OCI-LY1 (cell line): ENCODE measurements around the gene NRP2.

ENCODE experiments used
- CTCF ChIP-seq: fragments of 200-600 bp; sonication (generic), shearing (Covaris generic); IDR thresholded peaks from 2 replicates; pipeline ENCODE4 v1.5.1; 2017; ENCODE audit warnings: mild to moderate bottlenecking, antibody characterized with exemption, low read length, moderate library complexity, mixed read lengths
- EZH2 ChIP-seq: fragments of 200-600 bp; sonication (generic), shearing (Covaris generic); IDR thresholded peaks from 2 replicates; pipeline ENCODE4 v1.8.0; 2017; ENCODE audit warnings: borderline replicate concordance, mixed run types, mild to moderate bottlenecking, antibody characterized with exemption, low read length, moderate library complexity, mixed read lengths

GRCh38 chr2:205643391-205643885 is 38.9 kb upstream of the NRP2 start:
- TF ChIP-seq CTCF = no peak
- TF ChIP-seq EZH2 = no peak
